ENCODE data around the gene JAG1. TPM values are rescaled to one million over a fixed set of nuclear protein-coding genes. Genes with fewer than 3 reads are reported as not detected.
A peak's percentile ranks its signal among the peaks of the same experiment; 100 is the strongest.

Gene JAG1
- total RNA-seq, 2 donors from 2014 or later: 46.5 to 72.3 TPM

DNA sequence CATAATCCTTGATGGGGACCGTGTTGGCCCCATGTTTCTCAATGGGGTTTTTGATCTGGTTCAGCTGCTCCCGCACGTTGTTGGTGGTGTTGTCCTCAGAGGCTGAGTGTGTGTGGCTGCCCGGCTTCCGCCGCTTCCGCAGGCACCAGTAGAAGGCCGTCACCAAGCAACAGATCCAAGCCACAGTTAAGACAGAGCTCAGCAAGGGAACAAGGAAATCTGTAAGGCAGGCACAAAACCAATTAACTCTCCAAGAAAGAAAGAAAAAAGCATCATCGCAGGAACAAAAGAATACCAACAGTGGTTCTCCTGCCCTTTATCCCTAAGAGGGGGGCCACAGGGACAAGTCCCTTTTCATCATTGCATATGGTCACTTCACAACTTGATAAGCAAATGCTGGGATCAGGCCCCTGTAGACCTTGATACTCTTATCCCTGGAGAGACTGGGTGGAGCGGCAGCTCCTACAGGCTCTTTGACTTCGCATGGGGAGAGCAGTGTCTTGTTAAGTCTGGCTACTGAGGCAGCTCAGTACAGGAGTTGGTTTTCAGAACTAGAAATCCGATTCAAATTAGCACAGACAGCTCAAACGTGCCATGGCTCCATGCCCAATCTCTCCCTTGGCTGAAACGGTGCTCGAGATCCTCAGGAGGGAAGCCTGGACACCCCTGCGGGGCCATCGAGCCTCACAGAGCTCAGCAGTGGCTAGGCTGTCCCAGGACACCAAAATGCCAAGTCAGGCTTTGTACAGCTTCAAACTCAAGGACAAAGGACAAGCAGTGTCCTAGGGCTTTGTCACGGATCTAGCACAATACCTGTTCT lies 33.9 kb downstream of the JAG1 start:
- intact Hi-C loops (cut with DNase I): loop anchor here (5.0 kb wide), 1 partner anchor 43 kb away; no protein-coding TSS in a partner anchor
- TF ChIP-seq POLR2AphosphoS5 (IDR thresholded peaks at IDR 0.05) (no peak), POLR2A (IDR thresholded peaks at IDR 0.05) (no peak)
- TF ChIP-seq, protein P1, sequence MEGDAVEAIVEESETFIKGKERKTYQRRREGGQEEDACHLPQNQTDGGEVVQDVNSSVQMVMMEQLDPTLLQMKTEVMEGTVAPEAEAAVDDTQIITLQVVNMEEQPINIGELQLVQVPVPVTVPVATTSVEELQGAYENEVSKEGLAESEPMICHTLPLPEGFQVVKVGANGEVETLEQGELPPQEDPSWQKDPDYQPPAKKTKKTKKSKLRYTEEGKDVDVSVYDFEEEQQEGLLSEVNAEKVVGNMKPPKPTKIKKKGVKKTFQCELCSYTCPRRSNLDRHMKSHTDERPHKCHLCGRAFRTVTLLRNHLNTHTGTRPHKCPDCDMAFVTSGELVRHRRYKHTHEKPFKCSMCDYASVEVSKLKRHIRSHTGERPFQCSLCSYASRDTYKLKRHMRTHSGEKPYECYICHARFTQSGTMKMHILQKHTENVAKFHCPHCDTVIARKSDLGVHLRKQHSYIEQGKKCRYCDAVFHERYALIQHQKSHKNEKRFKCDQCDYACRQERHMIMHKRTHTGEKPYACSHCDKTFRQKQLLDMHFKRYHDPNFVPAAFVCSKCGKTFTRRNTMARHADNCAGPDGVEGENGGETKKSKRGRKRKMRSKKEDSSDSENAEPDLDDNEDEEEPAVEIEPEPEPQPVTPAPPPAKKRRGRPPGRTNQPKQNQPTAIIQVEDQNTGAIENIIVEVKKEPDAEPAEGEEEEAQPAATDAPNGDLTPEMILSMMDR (IDR thresholded peaks at IDR 0.05): no peak
- Histone ChIP-seq H3K27me3 (replicated peaks; ENCODE audit: insufficient read depth) (no peaks in the 10 kb centered on the region), H3K9me3 (no peaks in the 10 kb centered on the region), H3K4me3 (no peak overlapping the region), H3K4me1 (replicated peaks) (no peaks in the 10 kb centered on the region), H3K36me3 (peaks cover 12 to 44% of the 10 kb centered on the region in 2 donors), H3K27ac (peak overlapping the region; percentile 54 to 59)
- DNase-seq (ENCODE audit: low spot score): no peak
- WGBS: 62% methylated on average over 18 of the region's 18 CpGs

DNA sequence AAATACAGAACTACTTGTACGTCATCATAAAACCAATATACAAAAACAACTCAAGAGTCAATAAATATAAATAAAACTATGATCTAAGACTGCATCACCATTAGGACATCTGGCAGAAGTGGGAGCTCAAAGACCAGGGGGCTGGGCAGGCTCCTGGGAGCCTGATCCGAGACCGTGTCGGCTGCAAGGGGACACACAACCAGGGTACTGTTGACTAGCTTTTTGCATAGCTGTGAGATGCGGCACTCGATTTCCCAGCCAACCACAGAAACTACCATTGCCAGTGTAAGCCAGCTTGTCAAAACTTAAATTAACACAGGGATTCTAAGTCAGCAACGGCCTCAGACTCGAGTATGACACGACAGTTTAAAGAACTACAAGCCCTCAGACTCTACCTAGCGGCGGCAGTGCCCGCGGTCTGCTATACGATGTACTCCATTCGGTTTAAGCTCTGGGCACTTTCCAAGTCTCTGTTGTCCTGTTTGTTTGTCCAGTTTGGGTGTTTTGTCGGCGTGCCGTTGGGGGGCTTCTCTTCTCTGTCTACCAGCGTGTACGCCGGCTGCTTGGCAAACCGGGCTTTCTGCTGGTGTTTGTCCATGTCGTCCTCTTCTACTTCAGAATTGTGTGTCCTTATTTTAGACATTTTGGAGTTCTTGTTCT lies 34.6 kb downstream of the JAG1 start:
- Histone ChIP-seq H3K4me3 (no peak overlapping the region), H3K27me3 (replicated peaks; ENCODE audit: insufficient read depth) (no peaks in the 10 kb centered on the region), H3K9me3 (no peaks in the 10 kb centered on the region), H3K27ac (peak overlapping the region; percentile 54 to 59), H3K36me3 (peaks cover 12 to 37% of the 10 kb centered on the region in 2 donors), H3K4me1 (replicated peaks) (no peaks in the 10 kb centered on the region)
- WGBS: 82% methylated on average over 23 of the region's 23 CpGs
- DNase-seq (ENCODE audit: low spot score): no peak
- intact Hi-C loops (cut with DNase I): loop anchor here (5.0 kb wide), 1 partner anchor 42 kb away; no protein-coding TSS in a partner anchor
- no peak for TF ChIP-seq POLR2A (IDR thresholded peaks at IDR 0.05)

DNA sequence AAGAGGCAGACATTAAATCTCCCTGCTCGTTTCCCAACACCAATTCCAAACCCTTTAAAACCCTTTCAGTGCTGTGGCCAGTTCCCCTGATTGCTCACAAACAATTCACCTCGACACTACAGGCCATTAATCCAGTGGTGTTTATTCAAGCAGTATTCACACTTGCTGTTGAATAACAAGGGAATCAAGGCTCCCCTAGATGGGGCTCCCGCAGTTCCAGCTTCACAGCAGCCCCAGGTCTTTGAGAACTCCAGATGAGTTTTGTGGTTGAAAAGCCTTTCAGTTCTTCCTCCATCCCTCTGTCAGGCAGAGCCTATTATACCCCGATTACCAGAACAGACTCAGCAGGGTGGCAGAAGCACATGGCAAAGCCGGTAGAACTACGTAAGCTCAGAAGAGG lies 36.2 kb downstream of the JAG1 start:
- Histone ChIP-seq H3K9me3 (no peaks in the 10 kb centered on the region), H3K27me3 (replicated peaks; ENCODE audit: insufficient read depth) (no peaks in the 10 kb centered on the region), H3K4me3 (no peak overlapping the region), H3K4me1 (replicated peaks) (no peaks in the 10 kb centered on the region), H3K36me3 (peaks cover 12 to 25% of the 10 kb centered on the region in 2 donors), H3K27ac (peak overlapping the region; percentile 59 to 60)
- no peak for DNase-seq (ENCODE audit: low spot score)
- 40% methylated on average over 6 of the region's 6 CpGs for WGBS
- intact Hi-C loops (cut with DNase I): loop anchor here (5.0 kb wide), 1 partner anchor 40 kb away; no protein-coding TSS in a partner anchor
- no peak for TF ChIP-seq POLR2A (IDR thresholded peaks at IDR 0.05)

DNA sequence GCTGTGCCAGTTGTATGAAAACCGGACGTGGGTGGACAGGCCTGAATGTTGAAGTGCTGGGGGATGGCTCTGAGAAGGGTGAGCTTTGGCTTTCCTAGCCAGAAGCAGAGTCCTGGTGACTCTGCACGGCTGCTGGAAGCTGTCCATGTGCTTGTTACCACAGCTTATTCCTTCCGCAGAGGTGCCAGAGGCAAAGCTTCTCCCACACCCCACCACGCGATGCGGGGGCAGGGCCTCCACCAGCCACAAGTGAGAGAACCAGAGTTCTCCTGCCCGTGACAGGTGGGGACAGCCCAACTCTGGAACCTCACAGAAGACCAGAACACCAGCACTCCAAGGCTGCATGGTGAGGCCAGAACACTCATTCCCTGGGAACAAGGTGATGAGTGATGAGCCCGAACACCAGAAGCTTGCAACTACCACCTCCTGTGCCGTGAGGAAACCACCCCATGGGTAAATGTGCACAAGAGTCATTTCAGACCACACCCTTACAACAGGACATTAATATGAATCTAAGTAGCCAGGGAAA lies 36.7 kb downstream of the JAG1 start:
- Histone ChIP-seq H3K27me3 (replicated peaks; ENCODE audit: insufficient read depth) (no peaks in the 10 kb centered on the region), H3K27ac (peak overlapping the region; percentile 59 to 60), H3K36me3 (peaks cover 11 to 23% of the 10 kb centered on the region in 2 donors), H3K9me3 (no peaks in the 10 kb centered on the region), H3K4me3 (no peak overlapping the region), H3K4me1 (replicated peaks) (no peaks in the 10 kb centered on the region)
- intact Hi-C loops (cut with DNase I): loop anchor here (5.0 kb wide), 1 partner anchor 40 kb away; no protein-coding TSS in a partner anchor
- WGBS: 34% methylated on average over 10 of the region's 10 CpGs
- TF ChIP-seq, protein P1 (IDR thresholded peaks at IDR 0.05): no peak
- no peak for TF ChIP-seq POLR2AphosphoS5 (IDR thresholded peaks at IDR 0.05)
- no peak for TF ChIP-seq POLR2A (IDR thresholded peaks at IDR 0.05)
- DNase-seq (ENCODE audit: low spot score): no peak

DNA sequence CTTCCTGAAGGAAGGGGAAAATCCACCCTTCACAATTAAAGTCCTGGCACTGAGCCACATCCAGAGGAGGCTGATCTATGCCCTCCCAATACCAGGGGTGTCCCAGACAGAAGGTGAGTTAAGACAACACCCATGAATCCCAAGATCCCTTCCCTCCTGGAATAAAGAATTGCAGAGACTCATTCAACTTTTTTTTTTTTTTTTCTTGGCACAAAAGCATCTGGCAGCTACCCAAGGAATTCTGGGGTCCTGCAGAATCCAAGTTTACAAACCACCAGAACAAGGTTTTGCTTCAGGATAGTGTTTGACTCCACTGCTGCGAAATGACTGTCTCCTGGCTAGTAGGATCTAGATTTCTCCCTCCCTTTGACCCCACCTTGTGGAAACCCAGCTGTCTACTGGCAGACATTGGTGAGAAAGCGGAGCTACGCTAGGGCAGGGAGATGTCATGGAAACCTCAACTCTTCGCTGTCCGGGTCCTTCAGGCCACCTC lies 37.4 kb downstream of the JAG1 start:
- intact Hi-C loops (cut with DNase I): loop anchor here (5.0 kb wide), 1 partner anchor 39 kb away; no protein-coding TSS in a partner anchor
- 63% methylated on average over 5 of the region's 5 CpGs for WGBS

More for the DNA sequence above, 37.4 kb downstream of the JAG1 start:
- H3K27me3 ChIP-seq (replicated peaks; ENCODE audit: insufficient read depth): no peaks in the 10 kb centered on the region
- peaks cover 4 to 17% of the 10 kb centered on the region in 2 donors for H3K36me3 ChIP-seq
- H3K4me3 ChIP-seq: no peak overlapping the region
- DNase-seq (ENCODE audit: low spot score): no peak
- no peaks in the 10 kb centered on the region for H3K4me1 ChIP-seq (replicated peaks)
- no peaks in the 10 kb centered on the region for H3K9me3 ChIP-seq
- H3K27ac ChIP-seq: peak overlapping the region; percentile 59 to 60
- TF ChIP-seq, protein P1 (IDR thresholded peaks at IDR 0.05): no peak
- TF ChIP-seq POLR2AphosphoS5 (IDR thresholded peaks at IDR 0.05): no peak
- no peak for TF ChIP-seq POLR2A (IDR thresholded peaks at IDR 0.05)

Measured in prostate gland (tissue), 2 donors.